Uterine smooth muscle cell (primary cell): ENCODE measurements around the gene LXN. TPM values are rescaled to one million over a fixed set of nuclear protein-coding genes. Genes with fewer than 3 reads are reported as not detected.

Experiments used
- total RNA-seq: library from RNA; depleted of rRNA; stranded (reverse); fragments of >200 nt; gene quantifications from 2 replicates; pipeline ENCODE4 v1.2.3, GENCODE V29; 2014

The LXN gene, protein sequence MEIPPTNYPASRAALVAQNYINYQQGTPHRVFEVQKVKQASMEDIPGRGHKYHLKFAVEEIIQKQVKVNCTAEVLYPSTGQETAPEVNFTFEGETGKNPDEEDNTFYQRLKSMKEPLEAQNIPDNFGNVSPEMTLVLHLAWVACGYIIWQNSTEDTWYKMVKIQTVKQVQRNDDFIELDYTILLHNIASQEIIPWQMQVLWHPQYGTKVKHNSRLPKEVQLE
- total RNA-seq, result 196 and 234 TPM in 2 replicates

GRCh38 chr3:158672215-158673176 lies at the start of gene LXN:
LXN (minus strand) TSS chr3:158672648; CDS start chr3:158672478, 170 bp downstream.

GRCh38 chr3:158644345-158644908 lies 28.0 kb downstream of the LXN start, which contains the start of gene GFM1:
GFM1 (plus strand) TSS chr3:158644527; CDS start chr3:158644635, 108 bp downstream.

Other genes starting within 250 kb of the LXN start
- 10.2 and 11.2 TPM in 2 replicates for gene MLF1, start 101.5 kb downstream of the LXN start, total RNA-seq
- gene GFM1, start 28.1 kb downstream of the LXN start, total RNA-seq, result 42.5 and 53.3 TPM in 2 replicates
- gene RARRES1, start 59.8 kb upstream of the LXN start, total RNA-seq, result 26.2 and 30.5 TPM in 2 replicates
- 166 and 215 TPM in 2 replicates for gene MFSD1, start 129.4 kb upstream of the LXN start, total RNA-seq